Measurements from ENCODE around the gene DHRSX. TPM values are rescaled to one million over a fixed set of nuclear protein-coding genes. Genes with fewer than 3 reads are reported as not detected.

DHRSX gene
- total and polyA plus RNA-seq, 2 of the 13 experiments (the other 11 are each of a cell fraction or from before 2014, with no cell fraction given), result 15.5 to 24.3 TPM

DNA sequence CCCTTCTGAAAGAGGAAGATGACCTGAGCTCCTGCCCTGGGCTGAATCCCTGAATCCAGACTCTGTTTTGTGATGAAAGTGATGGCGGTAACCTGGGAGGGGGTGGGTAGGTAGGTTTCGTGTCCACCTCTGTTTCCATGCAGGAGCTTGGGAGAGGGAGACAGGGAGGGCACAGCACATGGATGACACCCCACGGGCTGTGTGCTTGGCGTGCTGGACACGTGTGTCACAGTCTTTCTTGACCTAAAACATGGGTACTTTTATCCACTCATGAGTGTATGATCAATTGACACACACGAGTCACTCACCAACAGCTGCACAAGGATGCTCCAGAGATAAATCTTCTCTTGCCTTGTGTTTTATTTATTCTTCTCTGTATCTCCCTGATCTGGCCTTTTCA is 111.5 kb downstream of the DHRSX start:
- H3K27me3 ChIP-seq (ENCODE audit: control insufficient read depth in 1 of 2, insufficient read depth in 2 of 2, low read length in 2 of 2), result no peaks in the 10 kb centered on the region
- no peak for FAIRE-seq
- no peaks in the 10 kb centered on the region for H3K9me3 ChIP-seq (ENCODE audit: low read length)
- intact Hi-C loops (cut with micrococcal nuclease; ENCODE audit: unreplicated experiment) (no loop called here), in situ Hi-C loops (cut with HindIII; ENCODE audit: extremely low pct_ligation_motif_present, low pct_unique_long_range_greater_than_20kb) (no loop called here)
- H4K20me1 ChIP-seq (ENCODE audit: insufficient read depth, low read length), result no peaks in the 10 kb centered on the region
- no peak overlapping the region for H3K9ac ChIP-seq (ENCODE audit: insufficient read depth, low read depth, low read length)
- ChIA-PET CTCF (ENCODE audit: low intra/inter-chr PET ratio, low total read pairs) (no interaction called here), POLR2A (no interaction called here)
- no peak overlapping the region for H3K4me3 ChIP-seq (replicated peaks in 1 of 3; ENCODE audit: insufficient read depth in 1 of 3, low read depth in 2 of 3, low read length in 3 of 3)
- no peak for DNase-seq (ENCODE audit: low spot score)
- BruUV-seq (replicated peaks), result no TSS peak
- no peak overlapping the region for H3K27ac ChIP-seq (ENCODE audit: extremely low read length, insufficient read depth, low read length)
- H2AFZ ChIP-seq (ENCODE audit: low read length), result no peak overlapping the region
- no peaks in the 10 kb centered on the region for H3K79me2 ChIP-seq (ENCODE audit: insufficient read depth, low read length)
- no peak for ATAC-seq
- peaks cover 0 to 3% of the 10 kb centered on the region in 2 experiments; a peak in 2 of 5 replicates for H3K36me3 ChIP-seq (replicated peaks in 1 of 2; ENCODE audit: control insufficient read depth in 1 of 2, insufficient read depth in 2 of 2, low read length in 2 of 2)
- H3K4me1 ChIP-seq (ENCODE audit: insufficient read depth, low read length), result peaks cover 10% of the 10 kb centered on the region
- 99% methylated on average over 6 of the region's 6 CpGs for WGBS (ENCODE audit: low lambda C conversion rate)
- no peak overlapping the region for H3K4me2 ChIP-seq (ENCODE audit: low read depth, low read length)
- TF ChIP-seq, protein P1, sequence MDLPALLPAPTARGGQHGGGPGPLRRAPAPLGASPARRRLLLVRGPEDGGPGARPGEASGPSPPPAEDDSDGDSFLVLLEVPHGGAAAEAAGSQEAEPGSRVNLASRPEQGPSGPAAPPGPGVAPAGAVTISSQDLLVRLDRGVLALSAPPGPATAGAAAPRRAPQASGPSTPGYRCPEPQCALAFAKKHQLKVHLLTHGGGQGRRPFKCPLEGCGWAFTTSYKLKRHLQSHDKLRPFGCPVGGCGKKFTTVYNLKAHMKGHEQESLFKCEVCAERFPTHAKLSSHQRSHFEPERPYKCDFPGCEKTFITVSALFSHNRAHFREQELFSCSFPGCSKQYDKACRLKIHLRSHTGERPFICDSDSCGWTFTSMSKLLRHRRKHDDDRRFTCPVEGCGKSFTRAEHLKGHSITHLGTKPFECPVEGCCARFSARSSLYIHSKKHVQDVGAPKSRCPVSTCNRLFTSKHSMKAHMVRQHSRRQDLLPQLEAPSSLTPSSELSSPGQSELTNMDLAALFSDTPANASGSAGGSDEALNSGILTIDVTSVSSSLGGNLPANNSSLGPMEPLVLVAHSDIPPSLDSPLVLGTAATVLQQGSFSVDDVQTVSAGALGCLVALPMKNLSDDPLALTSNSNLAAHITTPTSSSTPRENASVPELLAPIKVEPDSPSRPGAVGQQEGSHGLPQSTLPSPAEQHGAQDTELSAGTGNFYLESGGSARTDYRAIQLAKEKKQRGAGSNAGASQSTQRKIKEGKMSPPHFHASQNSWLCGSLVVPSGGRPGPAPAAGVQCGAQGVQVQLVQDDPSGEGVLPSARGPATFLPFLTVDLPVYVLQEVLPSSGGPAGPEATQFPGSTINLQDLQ (CRISPR knock-in tag; IDR thresholded peaks at IDR 0.05), result no peak
- no peak for TF ChIP-seq ZNF556 (CRISPR knock-in tag; IDR thresholded peaks at IDR 0.05; ENCODE audit: borderline replicate concordance)
- TF ChIP-seq, protein P2, sequence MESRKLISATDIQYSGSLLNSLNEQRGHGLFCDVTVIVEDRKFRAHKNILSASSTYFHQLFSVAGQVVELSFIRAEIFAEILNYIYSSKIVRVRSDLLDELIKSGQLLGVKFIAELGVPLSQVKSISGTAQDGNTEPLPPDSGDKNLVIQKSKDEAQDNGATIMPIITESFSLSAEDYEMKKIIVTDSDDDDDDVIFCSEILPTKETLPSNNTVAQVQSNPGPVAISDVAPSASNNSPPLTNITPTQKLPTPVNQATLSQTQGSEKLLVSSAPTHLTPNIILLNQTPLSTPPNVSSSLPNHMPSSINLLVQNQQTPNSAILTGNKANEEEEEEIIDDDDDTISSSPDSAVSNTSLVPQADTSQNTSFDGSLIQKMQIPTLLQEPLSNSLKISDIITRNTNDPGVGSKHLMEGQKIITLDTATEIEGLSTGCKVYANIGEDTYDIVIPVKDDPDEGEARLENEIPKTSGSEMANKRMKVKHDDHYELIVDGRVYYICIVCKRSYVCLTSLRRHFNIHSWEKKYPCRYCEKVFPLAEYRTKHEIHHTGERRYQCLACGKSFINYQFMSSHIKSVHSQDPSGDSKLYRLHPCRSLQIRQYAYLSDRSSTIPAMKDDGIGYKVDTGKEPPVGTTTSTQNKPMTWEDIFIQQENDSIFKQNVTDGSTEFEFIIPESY (CRISPR knock-in tag; IDR thresholded peaks at IDR 0.05), result no peak
- no peak for TF ChIP-seq MIER3 (CRISPR knock-in tag; IDR thresholded peaks at IDR 0.05; ENCODE audit: borderline replicate concordance)
- no peak for TF ChIP-seq JUND (CRISPR knock-in tag; IDR thresholded peaks at IDR 0.05)
- no peak for TF ChIP-seq ZFP36L1 (CRISPR knock-in tag; IDR thresholded peaks at IDR 0.05)
- TF ChIP-seq ZFP37 (CRISPR knock-in tag; IDR thresholded peaks at IDR 0.05; ENCODE audit: borderline replicate concordance), result no peak
- TF ChIP-seq HDAC1 (CRISPR knock-in tag; IDR thresholded peaks at IDR 0.05), result no peak
- TF ChIP-seq, protein P3, sequence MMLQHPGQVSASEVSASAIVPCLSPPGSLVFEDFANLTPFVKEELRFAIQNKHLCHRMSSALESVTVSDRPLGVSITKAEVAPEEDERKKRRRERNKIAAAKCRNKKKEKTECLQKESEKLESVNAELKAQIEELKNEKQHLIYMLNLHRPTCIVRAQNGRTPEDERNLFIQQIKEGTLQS (CRISPR knock-in tag; IDR thresholded peaks at IDR 0.05), result no peak
- TF ChIP-seq, protein P4, sequence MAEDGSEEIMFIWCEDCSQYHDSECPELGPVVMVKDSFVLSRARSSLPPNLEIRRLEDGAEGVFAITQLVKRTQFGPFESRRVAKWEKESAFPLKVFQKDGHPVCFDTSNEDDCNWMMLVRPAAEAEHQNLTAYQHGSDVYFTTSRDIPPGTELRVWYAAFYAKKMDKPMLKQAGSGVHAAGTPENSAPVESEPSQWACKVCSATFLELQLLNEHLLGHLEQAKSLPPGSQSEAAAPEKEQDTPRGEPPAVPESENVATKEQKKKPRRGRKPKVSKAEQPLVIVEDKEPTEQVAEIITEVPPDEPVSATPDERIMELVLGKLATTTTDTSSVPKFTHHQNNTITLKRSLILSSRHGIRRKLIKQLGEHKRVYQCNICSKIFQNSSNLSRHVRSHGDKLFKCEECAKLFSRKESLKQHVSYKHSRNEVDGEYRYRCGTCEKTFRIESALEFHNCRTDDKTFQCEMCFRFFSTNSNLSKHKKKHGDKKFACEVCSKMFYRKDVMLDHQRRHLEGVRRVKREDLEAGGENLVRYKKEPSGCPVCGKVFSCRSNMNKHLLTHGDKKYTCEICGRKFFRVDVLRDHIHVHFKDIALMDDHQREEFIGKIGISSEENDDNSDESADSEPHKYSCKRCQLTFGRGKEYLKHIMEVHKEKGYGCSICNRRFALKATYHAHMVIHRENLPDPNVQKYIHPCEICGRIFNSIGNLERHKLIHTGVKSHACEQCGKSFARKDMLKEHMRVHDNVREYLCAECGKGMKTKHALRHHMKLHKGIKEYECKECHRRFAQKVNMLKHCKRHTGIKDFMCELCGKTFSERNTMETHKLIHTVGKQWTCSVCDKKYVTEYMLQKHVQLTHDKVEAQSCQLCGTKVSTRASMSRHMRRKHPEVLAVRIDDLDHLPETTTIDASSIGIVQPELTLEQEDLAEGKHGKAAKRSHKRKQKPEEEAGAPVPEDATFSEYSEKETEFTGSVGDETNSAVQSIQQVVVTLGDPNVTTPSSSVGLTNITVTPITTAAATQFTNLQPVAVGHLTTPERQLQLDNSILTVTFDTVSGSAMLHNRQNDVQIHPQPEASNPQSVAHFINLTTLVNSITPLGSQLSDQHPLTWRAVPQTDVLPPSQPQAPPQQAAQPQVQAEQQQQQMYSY (CRISPR knock-in tag; IDR thresholded peaks at IDR 0.05), result no peak
- no peak for TF ChIP-seq JUN (CRISPR knock-in tag; IDR thresholded peaks at IDR 0.05)
- TF ChIP-seq, protein P5, sequence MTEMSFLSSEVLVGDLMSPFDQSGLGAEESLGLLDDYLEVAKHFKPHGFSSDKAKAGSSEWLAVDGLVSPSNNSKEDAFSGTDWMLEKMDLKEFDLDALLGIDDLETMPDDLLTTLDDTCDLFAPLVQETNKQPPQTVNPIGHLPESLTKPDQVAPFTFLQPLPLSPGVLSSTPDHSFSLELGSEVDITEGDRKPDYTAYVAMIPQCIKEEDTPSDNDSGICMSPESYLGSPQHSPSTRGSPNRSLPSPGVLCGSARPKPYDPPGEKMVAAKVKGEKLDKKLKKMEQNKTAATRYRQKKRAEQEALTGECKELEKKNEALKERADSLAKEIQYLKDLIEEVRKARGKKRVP (CRISPR knock-in tag; IDR thresholded peaks at IDR 0.05), result no peak
- TF ChIP-seq, protein P6, sequence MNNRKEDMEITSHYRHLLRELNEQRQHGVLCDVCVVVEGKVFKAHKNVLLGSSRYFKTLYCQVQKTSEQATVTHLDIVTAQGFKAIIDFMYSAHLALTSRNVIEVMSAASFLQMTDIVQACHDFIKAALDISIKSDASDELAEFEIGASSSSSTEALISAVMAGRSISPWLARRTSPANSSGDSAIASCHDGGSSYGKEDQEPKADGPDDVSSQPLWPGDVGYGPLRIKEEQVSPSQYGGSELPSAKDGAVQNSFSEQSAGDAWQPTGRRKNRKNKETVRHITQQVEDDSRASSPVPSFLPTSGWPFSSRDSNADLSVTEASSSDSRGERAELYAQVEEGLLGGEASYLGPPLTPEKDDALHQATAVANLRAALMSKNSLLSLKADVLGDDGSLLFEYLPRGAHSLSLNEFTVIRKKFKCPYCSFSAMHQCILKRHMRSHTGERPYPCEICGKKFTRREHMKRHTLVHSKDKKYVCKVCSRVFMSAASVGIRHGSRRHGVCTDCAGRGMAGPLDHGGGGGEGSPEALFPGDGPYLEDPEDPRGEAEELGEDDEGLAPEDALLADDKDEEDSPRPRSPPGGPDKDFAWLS (CRISPR knock-in tag; IDR thresholded peaks at IDR 0.05; ENCODE audit: borderline replicate concordance), result no peak

Data from HepG2 (cell line).